Right ventricle myocardium superior (tissue), 1 donor: ENCODE results near the gene PKP2. TPM values are rescaled to one million over a fixed set of nuclear protein-coding genes. Genes with fewer than 3 reads are reported as not detected.
"Not testable (repeated sequence)": the region's sequence is repeated elsewhere in the genome, so short reads cannot be mapped to it uniquely, and the experiment has no call there.

ENCODE experiments used
- ATAC-seq: fragments of 200-7000 bp; cut with Tn5 transposase; one replicate; pipeline ENCODE4 v1.9.1; 2020; ENCODE audit warnings: mild to moderate bottlenecking; ENCODE audit not compliant: poor library complexity
- DNase-seq: peaks from one replicate; pipeline ENCODE4 v3.0.0-alpha.2; 2020
- intact Hi-C: fragments of 100-400 bp; cut with DNase I; formaldehyde crosslinking; loops from one replicate; pipeline ENCODE4 v1.11.2; 2022
- total RNA-seq: library from RNA; stranded (reverse); fragmentation: NEBNext Ultra II Directional; extraction: Animal tissue kit (Norgen Biotek cat#: 25700); gene quantifications from one replicate; pipeline ENCODE4 v1.2.1, GENCODE V29; 2021
- donor health status: DM: no; HTN: yes; CAD: no; lungs with severe emphysema.

The PKP2 gene
- total RNA-seq, 1 donor from 2014 or later = 400 TPM

DNA sequence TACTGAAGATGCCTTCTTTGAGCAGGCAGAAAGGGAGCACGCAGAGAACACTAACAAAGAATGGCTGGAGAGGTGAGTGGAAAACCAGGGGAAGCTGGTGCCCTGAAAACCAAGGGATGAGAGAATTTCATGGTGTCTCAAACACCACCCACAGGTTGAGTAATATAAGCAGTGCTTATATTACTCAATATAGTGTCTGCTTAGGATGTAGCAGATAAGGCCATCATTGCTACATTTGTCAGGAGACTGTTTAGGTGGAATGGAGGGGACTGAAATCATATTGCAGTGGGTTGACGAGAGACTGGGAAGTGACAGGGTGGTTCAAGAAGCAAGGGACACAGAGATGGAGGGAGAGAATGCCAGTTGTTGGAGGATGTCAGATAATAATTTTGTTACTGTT, 20.6 kb downstream of the PKP2 start:
- intact Hi-C loops = loop anchor here (10.0 kb wide), 1 partner anchor 51 kb away; no protein-coding TSS in a partner anchor
- no peak for DNase-seq
- no peak for ATAC-seq

DNA sequence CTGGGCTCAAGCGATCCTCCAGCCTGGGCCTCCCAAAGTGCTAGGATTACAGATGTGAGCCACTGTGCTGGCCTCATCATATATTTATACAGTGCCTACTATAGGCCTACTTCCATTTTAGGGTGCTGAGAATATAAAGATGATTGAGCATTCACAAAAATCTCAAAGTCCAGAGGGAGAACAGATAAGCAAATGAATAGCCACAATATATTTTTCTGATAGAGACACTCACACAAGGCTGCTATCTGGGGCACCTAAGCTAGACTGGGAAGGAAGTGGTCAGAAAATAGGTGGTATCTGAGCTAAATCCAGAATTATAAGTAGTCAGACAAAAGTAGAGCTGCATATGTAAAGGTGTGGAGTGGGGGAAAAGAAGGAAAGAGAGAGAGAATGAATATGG, 21.6 kb downstream of the PKP2 start:
- no peak for ATAC-seq
- intact Hi-C loops = loop anchor here (10.0 kb wide), 1 partner anchor 50 kb away; no protein-coding TSS in a partner anchor
- DNase-seq = no peak

DNA sequence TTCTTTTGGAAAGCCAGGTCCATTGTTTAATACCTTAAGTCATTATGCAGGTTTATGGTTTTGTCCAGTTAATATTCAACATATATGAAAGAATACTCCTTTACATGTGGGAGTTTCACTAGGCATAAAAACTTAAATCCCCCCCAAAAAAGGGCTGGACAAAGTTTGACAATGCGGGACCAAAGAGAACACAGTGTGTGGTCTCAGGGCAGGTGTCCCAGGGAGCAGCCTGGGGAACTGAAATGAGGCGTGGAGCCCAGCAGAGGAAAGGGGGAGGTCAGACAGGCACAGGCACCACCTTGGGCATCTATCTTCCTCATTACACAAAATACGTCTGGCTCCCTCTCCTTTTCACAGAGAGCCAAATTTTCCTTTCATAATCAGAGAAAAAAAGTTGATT, 22.5 kb downstream of the PKP2 start:
- intact Hi-C loops = loop anchor here (10.0 kb wide), 1 partner anchor 49 kb away; no protein-coding TSS in a partner anchor
- ATAC-seq (no peak), DNase-seq (no peak)

- ATAC-seq, DNase-seq: not testable (repeated sequence)
- intact Hi-C loops = loop anchor here (10.0 kb wide), 1 partner anchor 48 kb away; no protein-coding TSS in a partner anchor
Observed at GRCh38 chr12:32872416-32872815, 24.2 kb downstream of the PKP2 start.

DNA sequence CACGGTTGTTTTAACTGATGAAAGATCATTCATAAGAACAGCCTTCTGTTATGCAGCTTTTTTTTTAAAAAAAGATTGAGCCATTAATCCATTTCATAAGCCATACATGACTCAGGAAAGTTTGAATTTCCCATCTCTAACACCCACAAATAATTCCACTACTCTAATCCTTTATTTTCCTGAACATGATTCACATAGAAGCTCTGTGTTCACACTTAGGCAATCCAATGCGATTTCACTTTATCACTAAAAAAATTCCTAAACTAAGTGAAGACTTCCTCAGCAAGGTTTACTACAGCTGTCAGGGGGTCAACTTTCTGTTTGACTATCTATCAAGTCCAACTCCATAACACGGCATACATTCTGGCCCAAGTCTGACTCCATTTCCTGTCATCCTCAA, 25.9 kb downstream of the PKP2 start:
- no peak for ATAC-seq
- no peak for DNase-seq
- intact Hi-C loops = loop anchor here (10.0 kb wide), 1 partner anchor 46 kb away; no protein-coding TSS in a partner anchor

- intact Hi-C loops = no loop called here
- no peak for ATAC-seq
- no peak for DNase-seq
Observed at GRCh38 chr12:32868885-32869284, 27.7 kb downstream of the PKP2 start.

DNA sequence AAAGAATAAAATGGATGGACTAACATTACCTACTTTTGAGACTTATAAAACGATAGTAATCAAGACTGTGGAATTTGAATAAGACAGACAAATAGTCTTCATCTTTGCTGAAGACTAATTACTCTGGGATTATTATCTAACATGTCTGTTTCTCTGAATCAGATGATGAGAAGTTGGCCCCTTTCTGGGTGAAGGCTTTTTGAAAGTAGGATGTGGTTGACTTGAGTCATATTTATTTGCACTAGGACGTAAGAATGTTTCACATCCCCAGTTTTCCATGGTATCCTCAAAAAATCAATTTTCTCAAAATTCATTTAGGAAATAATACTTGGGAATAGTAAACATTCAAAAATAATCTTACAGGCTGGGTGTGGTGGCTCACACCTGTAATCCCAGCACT, 31.8 kb downstream of the PKP2 start:
- ATAC-seq = no peak

GRCh38 chr12:32863128-32863527, 33.4 kb downstream of the PKP2 start:
- intact Hi-C loops = no loop called here
- ATAC-seq = peak; percentile 49
- no peak for DNase-seq

More for the DNA sequence above, 31.8 kb downstream of the PKP2 start:
- intact Hi-C loops = no loop called here
- no peak for DNase-seq

GRCh38 chr12:32861658-32862057, 34.9 kb downstream of the PKP2 start:
- intact Hi-C loops, DNase-seq, ATAC-seq: not testable (repeated sequence)

DNA sequence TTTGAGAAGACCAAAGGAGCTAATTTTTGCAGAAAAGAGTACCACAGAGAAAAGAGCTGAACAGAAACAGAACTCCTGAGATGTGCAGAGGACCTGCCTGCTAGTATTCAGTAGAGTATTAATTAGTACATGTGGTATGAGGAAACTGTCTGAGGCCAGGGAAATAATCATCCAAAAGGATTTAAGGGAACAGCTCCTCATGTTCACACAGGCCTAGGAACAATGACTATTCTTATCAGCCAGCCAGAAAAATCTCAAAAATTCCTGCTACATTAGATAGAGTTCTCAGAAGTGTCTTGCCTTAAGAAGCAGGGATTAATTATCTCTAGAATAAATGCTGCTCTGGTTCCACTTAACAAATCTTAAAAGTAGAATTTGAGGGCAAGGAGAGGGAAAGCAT, 36.4 kb downstream of the PKP2 start:
- DNase-seq (no peak), ATAC-seq (no peak)
- intact Hi-C loops = no loop called here

DNA sequence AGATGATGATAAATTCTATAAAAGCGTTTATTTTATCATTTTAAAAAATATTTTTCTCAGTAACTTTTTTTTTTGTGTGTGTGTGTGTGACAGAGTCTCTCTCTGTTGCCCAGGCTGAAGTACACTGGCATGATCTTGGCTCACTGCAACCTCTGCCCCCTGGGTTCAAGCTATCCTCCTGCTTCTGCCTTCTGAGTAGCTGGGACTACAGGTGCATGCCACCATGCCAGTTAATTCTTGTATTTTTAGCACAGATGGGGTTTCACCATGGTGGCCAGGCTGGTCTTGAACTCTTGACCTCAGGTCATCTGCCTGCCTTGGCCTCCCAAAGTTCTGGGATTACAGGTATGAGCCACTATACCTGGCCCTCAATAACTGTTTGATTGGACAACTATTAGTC, 37.2 kb downstream of the PKP2 start:
- DNase-seq = no peak
- no peak for ATAC-seq
- intact Hi-C loops = no loop called here

DNA sequence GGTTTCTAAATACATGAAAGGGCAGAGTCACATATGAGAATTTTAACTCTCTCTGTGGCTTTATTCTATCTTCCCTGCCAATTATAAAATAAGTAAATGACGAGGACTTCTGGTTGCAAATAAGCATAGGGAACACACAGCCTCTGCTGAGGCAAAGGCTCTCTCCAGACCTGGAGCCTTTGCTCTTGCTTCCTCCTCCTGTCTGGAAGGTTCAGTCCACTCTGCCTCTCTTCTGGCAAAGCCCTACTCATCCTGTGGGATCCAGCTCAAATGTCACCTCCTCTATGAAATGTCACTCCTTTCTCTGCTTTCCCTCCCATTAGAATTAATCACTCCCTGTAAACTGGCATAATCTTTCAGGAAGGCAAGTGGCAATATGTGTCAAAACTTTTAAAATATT, 41.9 kb downstream of the PKP2 start:
- DNase-seq (no peak), ATAC-seq (peak; percentile 22)
- intact Hi-C loops = no loop called here

DNA sequence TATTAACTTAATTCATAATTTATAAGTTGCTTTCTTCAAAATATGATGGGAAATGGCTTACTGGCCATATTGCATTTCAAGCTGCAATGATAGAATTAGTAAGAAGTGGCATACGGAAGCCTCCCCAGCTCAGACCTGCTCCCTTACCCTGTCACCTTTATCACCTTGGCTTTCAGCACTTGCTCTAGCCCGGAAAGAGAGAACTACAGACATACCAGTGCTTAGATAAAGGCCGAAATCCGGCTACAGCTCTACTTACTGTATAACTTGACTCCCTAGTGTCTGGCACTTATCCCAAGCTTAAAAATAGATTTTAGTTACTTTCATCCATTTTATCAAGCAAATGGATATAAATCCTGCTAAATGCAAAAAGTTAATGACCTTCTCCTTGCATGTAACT, 42.5 kb downstream of the PKP2 start:
- DNase-seq = no peak
- ATAC-seq = peak; percentile 91
- intact Hi-C loops = no loop called here

DNA sequence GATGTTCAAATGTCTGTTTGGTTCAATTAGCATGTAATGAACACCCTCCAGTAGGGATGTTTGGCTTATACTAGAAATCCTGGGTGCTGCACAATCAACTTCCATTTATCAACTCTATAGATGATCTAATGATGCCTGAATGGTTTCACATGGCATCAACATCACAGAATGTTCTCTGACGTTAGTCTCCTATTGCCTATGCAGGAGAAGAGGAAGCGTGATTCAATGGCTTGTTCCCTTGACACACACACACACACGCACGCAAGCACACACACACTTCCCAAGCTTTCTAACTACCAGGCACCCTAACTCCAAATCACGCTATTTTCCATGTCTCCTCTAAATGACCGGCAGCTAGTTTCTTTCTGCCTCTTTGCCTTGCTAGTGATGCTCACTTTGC, 49.3 kb downstream of the PKP2 start:
- DNase-seq (no peak), ATAC-seq (no peak)
- intact Hi-C loops = no loop called here

- DNase-seq (no peak), ATAC-seq (peak; percentile 60)
- intact Hi-C loops = no loop called here
Observed at GRCh38 chr12:32846053-32846452, 50.5 kb downstream of the PKP2 start.

- no peak for ATAC-seq
- no peak for DNase-seq
- intact Hi-C loops = no loop called here
Observed at GRCh38 chr12:32843528-32844095, 53.0 kb downstream of the PKP2 start.

- intact Hi-C loops = no loop called here
- DNase-seq = no peak
- ATAC-seq = no peak
Observed at GRCh38 chr12:32841061-32841460, 55.5 kb downstream of the PKP2 start.

DNA sequence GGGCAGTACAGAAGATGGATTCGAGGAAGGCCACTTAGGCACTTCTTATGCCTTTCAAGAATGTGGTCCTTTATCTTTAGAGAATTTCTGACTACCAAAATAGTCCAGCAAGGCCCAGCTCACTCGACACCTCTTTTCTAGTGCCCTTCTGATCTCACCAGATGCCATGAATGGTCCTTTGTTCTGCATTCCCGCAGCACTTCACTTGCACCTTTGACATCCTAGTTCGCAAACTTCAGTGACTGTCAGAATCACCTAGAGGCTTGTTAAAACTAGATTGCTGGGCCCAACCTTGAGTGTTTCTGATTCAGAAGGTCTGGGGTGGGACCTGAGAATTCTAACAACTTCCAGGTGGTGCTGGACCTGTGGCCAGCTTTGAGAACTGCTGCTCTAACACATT, 56.7 kb downstream of the PKP2 start:
- intact Hi-C loops = no loop called here
- ATAC-seq (no peak), DNase-seq (no peak)

- ATAC-seq (no peak), DNase-seq (no peak)
- intact Hi-C loops = no loop called here
Observed at GRCh38 chr12:32837974-32838373, 58.6 kb downstream of the PKP2 start.

DNA sequence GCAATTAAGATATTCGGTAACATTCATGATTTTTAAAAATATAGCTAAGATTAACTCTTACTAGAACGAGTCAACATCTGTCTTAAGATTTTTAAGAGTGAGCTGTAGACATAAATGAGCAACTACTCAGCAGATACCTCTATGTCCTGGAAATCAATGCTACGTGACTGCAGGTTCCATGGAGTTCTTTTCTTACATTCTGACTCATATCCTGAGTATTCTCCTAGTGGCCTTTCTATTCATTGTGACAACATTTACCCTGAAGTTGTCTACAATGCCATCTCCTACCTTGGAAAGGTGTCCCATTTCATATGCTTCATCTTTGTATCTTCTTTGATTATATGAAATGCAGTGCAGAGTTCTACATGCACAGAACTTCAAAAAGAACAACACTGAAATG, 59.9 kb downstream of the PKP2 start:
- intact Hi-C loops = no loop called here
- ATAC-seq = peak; percentile 26
- DNase-seq = no peak

DNA sequence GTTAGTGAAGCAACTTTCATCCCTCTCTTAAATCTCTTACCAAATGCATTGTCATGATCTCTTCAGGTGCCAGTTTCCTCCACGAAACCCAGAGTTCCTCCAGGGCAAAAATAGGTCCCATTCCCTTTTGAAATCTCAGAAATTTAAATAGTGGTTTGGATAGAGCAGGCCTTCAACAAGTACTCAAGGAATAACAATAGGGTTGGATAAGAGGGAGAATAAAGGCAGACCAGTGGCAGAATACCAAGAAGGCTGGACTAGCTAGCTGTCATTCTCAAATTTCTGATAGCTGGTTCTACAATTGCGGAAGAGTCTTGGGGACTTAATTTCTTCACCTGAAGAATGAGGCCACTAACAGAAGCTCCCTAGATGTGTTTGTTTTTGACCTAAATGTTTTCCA, 62.5 kb downstream of the PKP2 start:
- ATAC-seq (no peak), DNase-seq (no peak)
- intact Hi-C loops = no loop called here
